HG02678 (cell line): ENCODE measurements around the gene SYPL2.
A peak's percentile ranks its signal among the peaks of the same experiment; 100 is the strongest.

Source experiments
- ATAC-seq: cut with Tn5 transposase; IDR thresholded peaks from one replicate; pipeline ENCODE4 v1.9.1; 2021; ENCODE audit warnings: mild to moderate bottlenecking, moderate library complexity; ENCODE audit not compliant: unreplicated experiment

SYPL2 gene

DNA sequence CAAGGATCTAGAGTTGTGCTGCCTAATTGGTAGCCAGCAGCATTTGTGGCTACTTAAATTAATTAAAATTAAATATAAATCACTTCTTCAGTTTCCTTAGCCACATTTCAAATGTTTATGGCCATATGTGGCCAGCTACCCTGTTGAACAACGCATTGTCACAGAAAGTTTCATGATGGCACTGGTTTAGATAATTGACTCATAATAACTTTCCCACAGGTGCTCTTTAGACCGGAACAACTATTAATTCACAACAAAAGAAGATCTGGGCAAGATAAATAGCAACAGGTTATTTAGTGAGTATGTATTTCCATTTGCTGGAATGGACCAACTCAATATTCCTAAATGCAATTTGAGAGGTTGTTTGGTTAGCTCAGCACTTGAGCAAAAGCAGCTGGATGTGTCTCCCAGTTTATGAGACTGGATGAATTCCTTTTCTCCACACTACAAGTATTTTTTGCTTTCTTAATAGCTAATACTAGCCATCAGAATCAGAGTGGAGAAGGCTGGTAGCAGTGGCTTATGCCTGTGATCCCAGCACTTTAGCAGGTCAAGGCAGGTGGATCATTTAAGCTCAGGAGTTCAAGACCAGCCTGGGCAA is 46.9 kb downstream of the SYPL2 start:
- ATAC-seq: no peak

DNA sequence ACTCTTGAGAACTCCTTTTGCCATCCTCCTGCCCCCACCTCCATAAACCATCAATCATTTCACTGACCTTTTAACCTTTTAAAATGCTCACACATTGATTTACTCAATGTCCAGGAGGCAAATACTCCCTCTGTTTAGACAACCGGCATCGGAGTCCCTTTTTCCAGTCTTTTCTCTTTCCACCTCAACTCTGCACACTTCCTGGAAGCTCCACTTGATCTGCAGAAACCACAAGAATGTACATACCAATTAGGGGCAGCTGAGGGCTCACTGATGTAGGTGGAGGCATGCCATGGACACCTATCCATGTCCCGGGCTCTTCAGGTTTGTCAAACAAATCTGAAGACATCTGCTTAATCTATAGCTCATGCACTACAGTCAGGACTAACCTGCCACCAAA is 48.5 kb downstream of the SYPL2 start:
- no peak for ATAC-seq

DNA sequence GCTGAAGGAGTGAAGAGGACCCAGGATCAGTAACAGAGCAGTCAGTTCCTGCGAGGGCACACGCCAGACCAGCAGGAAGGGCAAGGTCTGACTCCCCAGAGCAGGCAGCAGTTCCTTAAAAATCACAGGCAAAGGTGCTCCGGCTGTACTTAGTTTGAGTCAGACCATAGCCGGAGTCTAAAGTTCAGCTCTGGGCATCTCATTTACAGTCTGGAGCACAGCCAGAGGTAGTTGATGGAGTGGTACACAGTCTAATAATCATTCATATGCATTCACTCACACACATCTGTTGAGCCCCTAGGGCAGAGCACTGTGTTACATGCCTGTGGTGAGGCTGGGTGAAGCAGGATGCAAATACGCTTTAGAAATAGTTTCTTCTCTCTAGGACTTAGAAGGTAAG is 50.5 kb downstream of the SYPL2 start:
- ATAC-seq: no peak

DNA sequence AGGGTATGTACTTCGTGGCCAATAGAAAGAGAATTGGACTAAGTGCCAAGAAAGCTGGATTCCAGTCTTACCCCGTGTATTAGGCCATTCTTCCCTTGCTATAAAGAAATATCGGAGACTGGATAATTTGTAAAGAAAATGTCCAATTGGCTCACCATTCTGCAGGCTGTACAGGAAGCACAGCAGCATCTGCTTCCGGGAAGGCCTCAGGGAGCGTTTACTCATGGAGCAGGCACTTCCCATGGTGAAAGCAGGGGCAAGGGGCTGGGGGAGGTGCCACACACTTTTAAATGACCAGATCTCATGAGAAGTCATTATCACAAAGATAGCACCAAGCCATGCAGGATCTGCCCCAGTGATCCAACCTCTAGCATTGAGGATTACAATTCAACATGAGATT is 51.0 kb downstream of the SYPL2 start:
- no peak for ATAC-seq

DNA sequence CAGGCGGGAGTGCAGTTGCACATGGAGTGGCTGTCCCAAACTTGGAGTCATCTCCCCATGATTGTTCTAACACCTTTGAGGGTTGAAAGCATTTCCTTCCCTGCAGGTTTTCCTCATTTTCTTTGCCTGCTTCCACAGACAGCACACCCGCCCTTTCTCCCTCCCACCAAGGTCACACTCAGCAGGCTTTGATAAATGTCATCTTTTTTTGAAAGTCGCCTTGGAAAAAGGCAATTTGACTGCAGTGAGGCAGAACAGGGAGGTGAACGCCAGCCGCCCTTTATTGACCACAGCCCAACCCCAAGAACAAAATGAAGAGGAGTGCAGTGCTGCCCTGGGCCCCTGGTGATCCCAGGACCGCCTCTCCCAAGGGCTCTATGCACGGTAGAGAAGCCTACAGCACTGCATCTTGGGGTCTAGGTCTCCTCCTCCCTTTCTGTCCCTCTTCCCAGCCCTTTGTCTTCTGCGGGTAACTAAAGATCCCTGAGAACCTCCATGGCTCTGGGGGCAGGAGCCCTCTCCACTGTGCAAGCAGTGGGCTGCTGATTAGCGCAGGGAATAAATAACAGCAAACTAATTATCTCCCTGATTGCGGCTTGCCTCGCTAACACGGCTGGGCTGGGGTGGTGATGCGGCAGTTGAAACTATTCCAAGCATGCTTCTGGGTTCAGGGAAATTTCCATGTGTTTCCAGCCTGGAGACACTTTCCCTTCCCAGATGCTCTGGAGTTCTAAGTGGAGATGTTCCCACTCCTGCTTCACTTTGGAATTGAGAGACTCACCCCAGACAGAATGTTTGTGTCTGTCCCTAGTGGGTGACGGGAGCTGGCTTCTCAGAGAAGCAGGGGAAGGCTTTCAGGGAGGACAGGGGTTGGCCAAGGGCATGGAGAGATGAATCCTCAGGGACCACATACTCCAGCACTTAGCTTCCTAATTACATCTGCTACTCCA is 54.9 kb downstream of the SYPL2 start:
- no peak for ATAC-seq

DNA sequence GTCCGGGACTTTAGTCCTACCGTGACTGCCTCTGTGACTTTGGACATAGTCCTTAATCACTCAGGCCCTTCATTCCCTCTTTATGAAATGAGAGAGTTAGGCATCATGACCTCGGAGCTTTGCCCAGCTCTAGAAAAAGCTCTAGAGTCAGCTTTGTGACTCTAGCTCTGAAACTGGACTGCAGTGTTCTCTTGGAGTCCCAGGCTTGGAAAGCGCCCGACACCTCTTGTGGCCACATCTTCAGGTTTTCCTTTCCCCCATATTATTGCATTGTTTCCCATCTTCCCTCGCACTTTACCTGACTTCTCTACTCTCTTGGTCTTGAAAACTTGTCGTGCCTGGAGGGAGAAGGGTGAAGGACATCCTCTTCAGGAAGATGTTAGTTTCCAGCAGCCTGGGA is 55.7 kb downstream of the SYPL2 start:
- ATAC-seq: no peak

DNA sequence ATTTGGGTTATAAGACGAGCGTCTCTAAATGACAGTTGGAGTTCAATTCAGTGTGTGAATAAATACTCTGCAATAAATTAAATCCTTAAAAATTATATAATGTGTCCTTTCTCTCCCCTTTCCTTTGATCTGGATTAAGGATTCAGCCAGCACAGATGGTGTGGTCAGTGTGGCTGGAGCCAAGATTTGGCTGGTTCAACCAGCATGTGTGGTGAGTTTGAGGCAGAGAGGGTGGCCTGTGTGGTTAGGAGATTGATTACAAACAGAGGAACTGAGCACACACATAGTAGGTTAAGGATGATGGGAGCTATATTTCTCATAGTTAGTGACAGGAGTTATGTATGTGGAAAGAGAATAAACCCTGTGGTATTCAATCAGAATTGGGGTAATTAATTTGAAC is 57.4 kb downstream of the SYPL2 start:
- ATAC-seq: no peak

DNA sequence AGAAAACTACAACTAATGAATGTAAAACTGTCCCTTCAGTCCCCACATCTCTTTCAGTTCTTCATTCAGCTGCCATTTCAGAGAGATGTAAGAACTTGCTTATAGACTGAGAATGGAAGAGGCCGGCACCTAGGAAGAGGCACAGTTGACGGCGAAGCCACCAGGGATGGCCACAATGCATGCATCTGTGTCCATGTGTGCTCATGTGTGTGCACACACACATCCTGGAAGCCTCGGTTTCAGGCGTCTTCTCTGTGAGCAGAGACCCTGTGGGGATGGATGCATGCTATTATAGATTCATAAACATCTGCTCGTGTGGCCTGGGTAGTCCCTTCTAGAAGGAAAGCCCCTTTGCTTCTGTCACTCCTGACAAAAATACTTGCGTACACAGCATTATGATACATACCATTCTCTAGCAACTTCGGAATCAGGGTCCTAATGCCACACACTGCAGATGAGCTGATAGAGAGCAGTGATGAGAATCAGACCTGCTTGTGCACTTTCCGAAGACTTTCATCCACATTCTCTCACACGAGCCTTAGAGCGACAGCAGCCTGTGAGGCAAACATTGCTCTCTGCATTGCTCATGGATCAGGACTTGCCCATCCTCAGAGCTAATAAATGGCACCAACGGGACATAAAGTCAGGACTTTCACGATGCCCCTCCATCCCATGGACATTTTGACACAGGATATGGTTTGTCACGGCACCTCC is 60.9 kb downstream of the SYPL2 start:
- ATAC-seq: peak; percentile 63

DNA sequence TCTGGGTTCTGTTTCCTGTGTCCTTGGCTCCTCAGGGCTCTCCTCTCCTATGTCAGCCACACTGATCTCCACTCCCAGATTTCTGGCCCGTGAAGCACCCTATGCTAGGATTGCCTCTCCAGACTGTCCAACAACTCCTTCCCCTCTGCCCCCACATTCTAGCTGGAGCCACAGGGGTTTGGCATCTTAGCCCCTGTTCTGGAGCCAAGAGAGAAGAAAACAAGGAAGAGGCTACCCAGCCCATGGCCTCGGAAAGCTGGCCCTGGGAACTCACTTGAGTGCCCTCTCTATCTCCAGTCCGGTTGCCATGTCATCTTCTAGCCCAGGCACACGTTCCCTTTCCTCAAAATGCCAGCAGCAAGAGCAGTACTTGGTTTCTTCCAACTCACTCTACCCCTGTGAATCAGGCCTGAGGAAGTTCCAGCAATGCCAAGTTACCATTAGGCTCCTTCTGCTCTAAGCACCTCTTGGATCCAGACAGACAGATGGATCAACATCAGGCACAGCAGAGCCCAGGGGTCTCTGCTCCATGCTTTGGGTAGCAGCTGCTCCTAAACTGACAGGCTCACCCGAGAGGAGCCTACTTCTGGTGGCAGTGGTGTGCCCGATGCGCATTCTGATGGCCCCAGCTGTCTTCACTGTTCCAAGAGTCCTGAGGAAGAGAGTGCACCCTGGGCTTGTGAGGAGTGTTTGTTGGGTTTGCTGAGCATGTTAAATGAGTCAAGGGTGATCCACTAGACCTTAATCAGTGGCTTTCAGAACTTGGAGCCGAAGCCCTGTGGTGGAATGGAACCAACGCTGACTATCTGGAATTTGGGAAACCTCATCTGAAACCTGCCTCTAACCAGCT is 61.7 kb downstream of the SYPL2 start:
- ATAC-seq: no peak

DNA sequence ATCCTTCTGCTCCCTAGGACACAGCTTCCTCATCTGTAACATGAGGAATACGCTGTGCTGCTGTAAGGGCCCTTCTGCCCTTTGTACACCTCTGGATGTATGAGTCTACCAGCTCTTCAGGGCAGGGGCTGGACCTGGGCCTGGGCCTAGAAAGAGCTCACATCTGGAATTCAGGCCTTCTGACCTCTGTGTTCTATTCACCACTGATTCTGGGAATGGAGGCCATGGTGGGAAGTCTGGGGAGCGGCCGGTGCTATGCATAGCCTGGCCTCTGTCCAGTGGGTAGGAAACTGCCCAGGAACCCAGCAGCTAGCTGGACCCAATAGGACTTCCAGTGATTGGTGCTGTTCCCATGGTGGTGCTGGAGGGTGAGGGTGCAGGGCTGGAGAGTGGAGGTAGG is 62.4 kb downstream of the SYPL2 start:
- no peak for ATAC-seq

DNA sequence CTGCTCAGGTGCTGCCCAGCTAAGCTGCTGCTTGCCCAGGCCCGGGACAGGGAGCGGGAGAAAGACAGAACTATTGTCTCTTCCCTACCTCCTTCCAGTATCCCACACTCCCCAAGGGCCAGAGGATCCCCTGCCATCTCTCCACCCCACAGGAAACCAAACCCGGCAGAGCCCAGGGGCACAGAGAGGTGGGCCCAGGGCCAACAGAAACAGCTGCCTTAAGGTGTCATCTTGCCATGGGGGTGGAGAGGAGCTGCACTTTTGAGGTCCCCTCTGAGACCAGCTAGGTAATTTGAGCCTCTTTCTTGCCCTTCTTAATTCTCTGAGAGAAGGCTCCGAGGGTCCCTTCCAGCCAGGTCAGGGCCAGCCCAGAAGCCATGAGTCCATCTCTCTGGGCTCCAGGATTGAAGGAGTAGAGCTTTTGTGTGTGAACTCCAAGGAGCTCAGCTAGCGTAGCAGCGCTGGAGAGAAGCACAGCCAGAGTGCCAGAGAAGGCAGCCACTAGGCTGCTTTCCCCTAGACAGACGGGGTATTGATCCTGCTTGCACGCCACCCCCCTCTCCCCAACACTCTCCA is 63.6 kb downstream of the SYPL2 start:
- no peak for ATAC-seq

DNA sequence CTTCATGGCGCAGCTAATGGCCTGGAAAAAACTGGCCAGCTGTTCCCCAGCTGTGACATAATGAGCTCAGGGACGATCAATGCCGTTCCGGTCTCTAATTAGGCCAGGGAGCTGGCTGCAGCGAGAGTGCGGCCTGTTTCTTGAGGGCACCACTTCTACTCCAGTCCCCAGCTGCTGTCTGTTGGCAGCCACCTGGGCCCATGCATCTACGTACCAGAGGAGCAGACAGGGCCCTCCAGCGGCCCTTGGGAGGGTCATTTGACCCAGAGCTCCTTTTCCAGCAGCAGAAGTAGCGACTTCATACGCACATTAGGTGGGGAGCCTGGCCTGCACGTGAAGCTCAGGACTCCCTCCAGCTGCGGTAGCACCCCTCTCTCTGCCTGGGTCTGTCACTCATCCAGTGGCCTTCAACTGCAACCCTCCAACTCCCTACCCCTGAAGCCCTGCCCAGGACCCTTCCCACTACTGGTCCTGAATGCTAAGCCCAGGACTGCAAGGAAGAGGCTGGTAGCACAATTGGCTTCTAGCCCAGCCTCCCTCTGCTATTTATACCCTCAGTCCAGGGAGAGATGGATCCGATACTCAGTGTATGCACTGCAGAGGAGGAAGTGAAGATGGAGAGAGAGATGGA is 64.2 kb downstream of the SYPL2 start:
- no peak for ATAC-seq

DNA sequence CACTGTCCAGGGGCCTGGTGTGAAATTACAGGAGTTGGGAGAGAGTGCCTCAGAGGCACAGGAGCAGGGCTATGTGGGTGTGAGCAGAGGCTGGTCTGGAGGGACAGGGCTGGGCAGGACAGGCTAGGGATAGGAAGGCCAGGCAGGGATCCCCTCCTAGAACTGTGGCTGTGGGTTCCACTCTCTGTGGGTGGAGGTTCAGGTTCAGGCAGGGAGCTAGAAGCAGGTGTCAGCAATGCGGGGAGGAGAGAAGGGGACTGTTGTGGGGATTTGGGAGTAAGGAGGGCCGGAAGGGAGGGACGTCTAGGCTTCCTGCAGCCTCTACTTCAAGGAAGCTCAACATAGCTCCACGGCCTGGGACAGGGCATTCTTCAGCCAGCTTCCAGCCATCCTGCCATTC is 65.0 kb downstream of the SYPL2 start:
- no peak for ATAC-seq
